Activated naive CD4-positive, alpha-beta T cell treated with anti-CD3 and anti-CD28 coated beads, Interleukin-2, amount 50 U/mL, for 24 hours (primary cell): ENCODE results near the gene SSX2IP.
"Not testable (repeated sequence)": the region's sequence is repeated elsewhere in the genome, so short reads cannot be mapped to it uniquely, and the experiment has no call there.

ENCODE experiments used
- H3K27ac Mint-ChIP-seq: one replicate; pipeline ENCODE4 v1.8.0; 2021; ENCODE audit warnings: mild to moderate bottlenecking, mixed read lengths
- H3K27me3 Mint-ChIP-seq: one replicate; pipeline ENCODE4 v1.8.0; 2021; ENCODE audit warnings: mixed read lengths
- H3K36me3 Mint-ChIP-seq: one replicate; pipeline ENCODE4 v1.8.0; 2021; ENCODE audit warnings: mixed read lengths
- H3K4me1 Mint-ChIP-seq: one replicate; pipeline ENCODE4 v1.8.0; 2021; ENCODE audit warnings: mixed read lengths
- H3K4me3 Mint-ChIP-seq: one replicate; pipeline ENCODE4 v1.8.0; 2021; ENCODE audit warnings: mild to moderate bottlenecking, mixed read lengths
- H3K9me3 Mint-ChIP-seq: one replicate; pipeline ENCODE4 v1.8.0; 2021; ENCODE audit warnings: mixed read lengths

Gene SSX2IP

DNA sequence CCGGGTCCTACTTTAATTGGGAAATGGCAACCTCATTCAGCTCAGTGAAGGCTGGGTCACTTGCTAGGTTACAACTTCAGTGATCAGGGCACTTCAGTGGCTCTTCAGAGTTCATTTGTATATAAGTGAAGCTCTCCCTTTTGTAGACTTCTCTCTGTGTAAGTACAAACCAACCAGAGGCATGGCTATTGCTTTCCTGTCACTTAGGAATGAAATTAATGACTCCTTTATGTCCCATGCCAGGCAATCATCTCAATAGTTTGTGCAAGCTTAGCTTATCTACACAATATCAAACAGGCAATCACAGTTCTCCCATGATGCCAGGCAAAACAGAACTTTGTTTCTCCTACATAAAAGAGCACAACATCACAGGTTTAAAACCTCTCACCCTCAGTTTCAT lies 93.2 kb downstream of the SSX2IP start:
- peaks cover 6% of the 10 kb centered on the region for H3K36me3 Mint-ChIP-seq
- peaks cover 23% of the 10 kb centered on the region for H3K4me1 Mint-ChIP-seq
- no peak overlapping the region for H3K27ac Mint-ChIP-seq
- no peak overlapping the region for H3K4me3 Mint-ChIP-seq
- H3K27me3 Mint-ChIP-seq = peaks cover 1% of the 10 kb centered on the region
- H3K9me3 Mint-ChIP-seq = no peaks in the 10 kb centered on the region

DNA sequence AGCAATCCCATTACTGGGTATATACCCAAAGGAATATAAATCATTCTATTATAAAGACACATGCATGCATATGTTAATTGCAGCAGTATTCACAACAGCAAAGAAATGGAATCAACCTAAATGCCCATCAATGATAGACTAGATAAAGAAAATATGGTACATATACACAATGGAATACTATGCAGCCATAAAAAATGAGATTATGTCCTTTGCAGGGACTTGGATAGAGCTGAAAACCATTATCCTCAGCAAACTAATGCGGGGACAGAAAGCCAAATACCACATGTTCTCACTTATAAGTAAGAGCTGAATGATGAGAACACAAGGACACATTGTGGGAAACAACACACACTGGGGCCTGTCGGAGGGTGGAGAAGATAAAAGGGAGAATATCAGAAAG lies 95.3 kb downstream of the SSX2IP start:
- H3K27ac Mint-ChIP-seq, H3K27me3 Mint-ChIP-seq, H3K4me3 Mint-ChIP-seq, H3K9me3 Mint-ChIP-seq, H3K36me3 Mint-ChIP-seq: not testable (repeated sequence)
- H3K4me1 Mint-ChIP-seq = peaks cover 17% of the 10 kb centered on the region
